A549 (cell line): Measurements from ENCODE around the gene SLC35D1. TPM values are rescaled to one million over a fixed set of nuclear protein-coding genes. Genes with fewer than 3 reads are reported as not detected.

ENCODE experiments used
- ATAC-seq, 2 experiments: fragments of 200-7000 bp in 1 of 2; fragments of >200 bp in 1 of 2; cut with Nextera tagmentation in 1 of 2; cut with Tn5 transposase in 1 of 2; 3 replicates each; pipeline versions ENCODE4 v1.8.0 to v1.9.1; 2018 to 2020; ENCODE audit warnings: mild to moderate bottlenecking in 1 of 2, moderate library complexity in 1 of 2
- CTCF ChIA-PET: fragments of 300-600 bp; sonication (Branson Sonifier 250); formaldehyde crosslinking; extraction: SDS; loops from one replicate; lab custom pipeline; 2021; ENCODE audit warnings: antibody characterized with exemption, inconsistent platforms; lab: Yijun Ruan, JAX
- POLR2A ChIA-PET: fragments of 350-600 bp; formaldehyde crosslinking; extraction: SDS; loops from one replicate; lab custom pipeline; 2021; ENCODE audit warnings: antibody characterized with exemption, inconsistent platforms; lab: Yijun Ruan, JAX
- DNase-seq, 2 experiments: peaks; one replicate each; pipeline versions ENCODE4 v3.0.0 to v3.0.0-alpha.2; 2011 to 2016; ENCODE audit warnings: low read depth in 1 of 2, low spot score in 1 of 2
- FAIRE-seq: peaks from 2 replicates; lab custom pipeline; 2011; peaks lifted over from hg19 to GRCh38; lab: Jason Lieb, UNC
- H3K27ac ChIP-seq, 2 experiments: fragments of >200 bp; sonication (Bioruptor Twin); formaldehyde crosslinking; 3 replicates each; pipeline ENCODE4 v1.5.1; 2016 to 2017
- H3K4me1 ChIP-seq: fragments of >200 bp; sonication (Bioruptor Twin); formaldehyde crosslinking; 3 replicates; pipeline ENCODE4 v1.6.1; 2016
- H3K4me2 ChIP-seq: fragments of >200 bp; sonication (Bioruptor Twin); formaldehyde crosslinking; 3 replicates; pipeline ENCODE4 v1.6.1; 2016
- H3K4me3 ChIP-seq: fragments of >200 bp; sonication (Bioruptor Twin); formaldehyde crosslinking; 3 replicates; pipeline ENCODE4 v1.5.1; 2016
- H3K9me3 ChIP-seq: fragments of >200 bp; sonication (Bioruptor Twin); formaldehyde crosslinking; 3 replicates; pipeline ENCODE4 v1.6.1; 2016
- CHD4 ChIP-seq: fragments of 200-600 bp; sonication (generic); IDR thresholded peaks from 2 replicates; pipeline ENCODE4 v1.6.1; 2016; ENCODE audit warnings: antibody characterized with exemption, mild to moderate bottlenecking, borderline replicate concordance
- CTCF ChIP-seq: fragments of >200 bp; sonication (Bioruptor Twin); formaldehyde crosslinking; IDR thresholded peaks from 3 replicates; pipeline ENCODE4 v1.5.1; 2016
- E2F6 ChIP-seq: IDR thresholded peaks from 2 replicates; pipeline ENCODE4 v1.6.1; 2012; ENCODE audit warnings: low read depth, borderline replicate concordance
- HDAC2 ChIP-seq: fragments of 200-600 bp; sonication (generic); IDR thresholded peaks from 2 replicates; pipeline ENCODE4 v1.6.1; 2016
- MYC ChIP-seq: IDR thresholded peaks from 2 replicates; pipeline ENCODE4 v1.6.1; 2012; ENCODE audit warnings: mild to moderate bottlenecking, inconsistent platforms, low read length, improper control_type of control experiment, borderline replicate concordance
- NPAS2 ChIP-seq: fragments of 250-450 bp; sonication (Bioruptor Pico); IDR thresholded peaks from 2 replicates; pipeline ENCODE4 v1.8.0; 2022; ENCODE audit warnings: mild to moderate bottlenecking, moderate library complexity, borderline replicate concordance
- POLR2AphosphoS2 ChIP-seq: conservative IDR thresholded peaks from 2 replicates; pipeline ENCODE4 v1.6.1; 2012; ENCODE audit warnings: low read length, improper control_type of control experiment, inconsistent platforms
- RAD21 ChIP-seq, 2 experiments: fragments of >200 bp in 1 of 2; sonication (Bioruptor Twin) in 1 of 2; formaldehyde crosslinking in 1 of 2; IDR thresholded peaks in 1 of 2; conservative IDR thresholded peaks in 1 of 2; 2 replicates in 1 of 2; 3 replicates in 1 of 2; pipeline ENCODE4 v1.6.1; 2012 to 2018; ENCODE audit warnings: inconsistent platforms in 1 of 2
- RARB ChIP-seq: fragments of 250-450 bp; sonication (Bioruptor Pico); IDR thresholded peaks from 2 replicates; pipeline ENCODE4 v1.8.0; 2021; ENCODE audit warnings: mild to moderate bottlenecking, moderate library complexity
- REST ChIP-seq: fragments of 200-600 bp; sonication (generic); IDR thresholded peaks from 2 replicates; pipeline ENCODE4 v1.6.1; 2016; ENCODE audit warnings: antibody characterized with exemption, mild to moderate bottlenecking, moderate library complexity
- SMC3 ChIP-seq: fragments of >200 bp; sonication (Bioruptor Twin); formaldehyde crosslinking; IDR thresholded peaks from 3 replicates; pipeline ENCODE4 v1.6.1; 2018; ENCODE audit warnings: inconsistent platforms
- USF2 ChIP-seq: fragments of 450-650 bp; IDR thresholded peaks from 2 replicates; pipeline ENCODE4 v1.6.1; 2014; ENCODE audit warnings: antibody characterized with exemption
- ZNF302 ChIP-seq: fragments of 250-450 bp; sonication (Bioruptor Pico); IDR thresholded peaks from 2 replicates; pipeline ENCODE4 v1.9.0; 2021; ENCODE audit warnings: inconsistent platforms, mild to moderate bottlenecking, moderate library complexity
- ZSCAN20 ChIP-seq: fragments of 250-450 bp; sonication (Bioruptor Pico); IDR thresholded peaks from 2 replicates; pipeline ENCODE4 v1.8.0; 2022; ENCODE audit warnings: mild to moderate bottlenecking, moderate library complexity
- WGBS: methylation state at CpG from one replicate; pipeline ENCODE4 v1.1.6; 2017; ENCODE audit errors: missing lambda C conversion rate; 5-methylcytosine and 5-hydroxymethylcytosine counted together
- polyA plus RNA-seq, 4 experiments: library from polyadenylated mRNA; depleted of rRNA in 3 of 4; stranded (reverse); fragments of >200 nt; fragmentation: RNase III in 1 of 4; extraction: RNeasy Plus Mini Kit Qiagen cat#74134 plus additional on column Dnase treatment in 1 of 4; gene quantifications; 2 replicates in 3 of 4; 3 replicates in 1 of 4; pipeline ENCODE4 v1.2.3, GENCODE V29; 2011 to 2017

SLC35D1 gene
- polyA plus RNA-seq, 2 of the 4 experiments (the other 2 are of a cell fraction) = 5.2 to 12.9 TPM

GRCh38 chr1:66996018-66996682 is 57.8 kb downstream of the SLC35D1 start:
- FAIRE-seq = no peak

GRCh38 chr1:66993076-66993475 is 60.9 kb downstream of the SLC35D1 start:
- FAIRE-seq (no peak), ATAC-seq (no peak), DNase-seq (no peak)
- no peaks in the 10 kb centered on the region for H3K4me1 ChIP-seq
- ChIA-PET CTCF (interaction anchor here (9.7 kb wide), 1 partner anchor 154 kb away, joined by 123 read pairs; no protein-coding TSS in a partner anchor), POLR2A (no interaction called here)
- WGBS = 95% methylated on average over 3 of the region's 3 CpGs
- no peaks in the 10 kb centered on the region for H3K9me3 ChIP-seq
- no peak overlapping the region for H3K4me2 ChIP-seq
- no peak overlapping the region for H3K4me3 ChIP-seq
- H3K27ac ChIP-seq = no peak overlapping the region
- TF ChIP-seq ZSCAN20 (CRISPR knock-in tag) (no peak), REST (no peak), ZNF302 (no peak), NPAS2 (no peak), HDAC2 (no peak), MYC (no peak), E2F6 (no peak), RAD21 (conservative IDR thresholded peaks at IDR 0.05 in 1 of 2, IDR thresholded peaks at IDR 0.05 in 1 of 2) (no peak), RARB (CRISPR knock-in tag) (no peak), POLR2AphosphoS2 (no peak)

More at GRCh38 chr1:66996018-66996682, 57.8 kb downstream of the SLC35D1 start:
- peak; percentile 76 to 83 for TF ChIP-seq RAD21 (conservative IDR thresholded peaks at IDR 0.05 in 1 of 2, IDR thresholded peaks at IDR 0.05 in 1 of 2)
- no peak for TF ChIP-seq CHD4
- peak; percentile 83 for TF ChIP-seq SMC3
- TF ChIP-seq REST = no peak
- TF ChIP-seq CTCF = peak; percentile 78
- no peak for TF ChIP-seq USF2
- Histone ChIP-seq H3K4me2 (no peak overlapping the region; the same call in 2 of the 3 replicates), H3K4me3 (no peak overlapping the region), H3K9me3 (no peaks in the 10 kb centered on the region), H3K4me1 (no peaks in the 10 kb centered on the region), H3K27ac (no peak overlapping the region)
- POLR2A ChIA-PET = interaction anchor here (0.9 kb wide), 1 partner anchor 153 kb away, joined by 3 read pairs; no protein-coding TSS in a partner anchor
- peak; percentile 16 to 69 for DNase-seq
- ATAC-seq = peak; percentile 71 to 89
- 64% methylated on average over 7 of the region's 7 CpGs for WGBS
- CTCF ChIA-PET = interaction anchor here (0.7 to 9.7 kb wide), 26 partner anchors 9 to 230 kb away, joined by 3 to 123 read pairs (median 4); no protein-coding TSS in a partner anchor
